NCI-H446 (cell line): ENCODE results near the gene ARID3A.

ENCODE experiments used
- DNase-seq, 2 experiments: peaks; one replicate each; lab custom pipeline; 2025; lab: John Stamatoyannopoulos, UW

Gene ARID3A

DNA sequence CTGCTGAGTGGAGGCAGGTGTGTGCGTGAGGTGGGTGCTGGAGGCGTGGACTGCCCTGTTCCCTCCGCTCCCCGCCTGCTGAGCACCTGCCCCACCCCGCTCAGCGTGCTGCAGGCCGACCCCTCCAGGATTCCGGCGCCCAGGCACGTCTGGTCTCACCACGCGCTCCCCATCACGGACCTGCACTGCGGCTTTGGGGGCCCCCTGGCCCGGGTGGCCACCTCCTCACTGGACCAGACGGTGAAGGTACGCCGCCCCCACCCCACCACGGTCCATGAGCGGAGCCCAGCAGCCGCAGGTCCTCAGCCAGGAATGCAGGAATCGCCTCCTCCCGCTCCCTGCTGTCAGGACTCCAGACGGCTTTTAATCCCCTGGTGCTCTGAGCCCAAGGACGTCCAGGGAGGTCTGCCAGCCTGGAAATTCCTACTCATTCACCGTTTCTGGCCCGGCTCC lies 64.3 kb downstream of the ARID3A start:
- no peak for DNase-seq

DNA sequence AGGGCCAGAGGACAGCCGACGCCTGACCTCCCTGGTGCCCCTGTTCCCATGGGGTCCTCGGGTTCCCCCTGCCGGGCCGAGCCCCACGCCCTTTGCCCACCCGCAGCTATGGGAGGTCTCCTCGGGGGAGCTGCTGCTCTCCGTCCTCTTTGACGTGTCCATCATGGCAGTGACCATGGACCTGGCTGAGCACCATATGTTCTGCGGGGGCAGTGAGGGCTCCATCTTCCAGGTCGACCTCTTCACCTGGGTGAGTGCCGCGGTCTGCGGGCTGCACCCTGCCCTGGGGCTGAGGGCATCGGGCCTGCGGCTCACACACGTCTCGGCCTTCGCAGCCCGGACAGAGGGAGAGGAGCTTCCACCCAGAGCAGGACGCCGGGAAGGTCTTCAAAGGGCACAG lies 64.9 kb downstream of the ARID3A start:
- DNase-seq = no peak

DNA sequence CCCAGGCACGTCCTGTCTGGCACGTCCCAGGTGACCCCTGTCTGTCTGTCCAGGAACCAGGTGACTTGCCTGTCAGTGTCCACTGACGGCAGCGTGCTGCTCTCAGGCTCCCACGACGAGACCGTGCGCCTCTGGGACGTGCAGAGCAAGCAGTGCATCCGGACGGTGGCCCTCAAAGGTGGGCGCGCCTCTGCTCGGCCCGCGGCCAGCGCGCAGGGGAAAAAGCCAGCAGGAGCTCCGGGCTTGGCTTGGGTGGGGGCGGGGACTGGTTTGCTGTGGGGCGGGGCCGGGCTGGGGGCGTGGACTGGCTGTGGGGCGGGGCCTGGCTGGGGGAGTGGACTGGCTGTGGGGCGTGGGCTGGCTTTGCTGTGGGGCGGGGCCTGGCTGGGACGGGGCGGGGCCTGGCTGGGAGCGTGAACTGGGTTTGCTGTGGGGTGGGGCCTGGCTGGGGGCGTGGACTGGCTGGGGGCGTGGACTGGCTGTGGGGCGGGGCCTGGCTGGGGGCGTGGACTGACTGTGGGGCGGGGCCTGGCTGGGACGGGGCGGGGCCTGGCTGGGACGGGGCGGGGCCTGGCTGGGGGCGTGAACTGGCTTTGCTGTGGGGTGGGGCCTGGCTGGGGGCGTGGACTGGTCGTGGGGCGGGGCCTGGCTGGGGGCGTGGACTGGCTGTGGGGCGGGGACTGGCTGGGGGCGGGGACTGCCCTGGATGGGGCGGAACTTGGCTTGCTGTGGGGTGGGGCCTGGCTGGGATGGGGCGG lies 65.5 kb downstream of the ARID3A start:
- DNase-seq = peak in 1 of 2 experiments; percentile 31

DNA sequence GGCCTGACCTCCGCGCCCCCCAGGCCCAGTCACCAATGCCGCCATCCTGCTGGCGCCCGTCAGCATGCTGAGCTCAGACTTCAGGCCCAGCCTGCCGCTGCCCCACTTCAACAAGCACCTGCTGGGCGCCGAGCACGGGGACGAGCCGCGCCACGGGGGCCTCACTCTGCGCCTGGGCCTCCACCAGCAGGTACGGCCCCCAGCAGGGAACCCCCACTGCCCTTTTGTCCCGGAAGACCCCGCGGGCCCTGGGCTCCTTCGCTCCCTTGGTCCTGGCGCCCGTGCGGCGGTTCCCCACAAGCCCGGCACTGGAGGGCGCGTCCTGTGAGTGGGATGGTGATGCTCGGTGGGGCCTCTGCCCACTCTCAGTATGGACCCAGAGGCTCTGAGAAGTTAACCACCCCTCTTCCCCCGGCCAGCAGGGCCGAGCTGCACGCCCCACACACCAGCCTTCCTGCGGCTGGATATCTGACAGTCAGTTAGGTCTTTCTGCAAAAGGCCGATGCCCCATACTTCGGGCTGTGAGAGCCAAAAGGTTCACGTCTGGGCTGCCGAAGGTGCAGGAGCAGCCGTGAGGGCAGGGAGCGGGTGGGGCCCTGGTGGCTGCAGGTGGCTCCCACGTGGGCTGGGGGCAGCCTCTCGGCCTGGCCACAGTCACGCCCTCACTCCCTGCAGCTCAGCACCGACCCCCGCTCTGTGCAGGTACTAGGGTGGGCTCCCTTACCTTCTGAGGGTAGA lies 66.3 kb downstream of the ARID3A start:
- no peak for DNase-seq

DNA sequence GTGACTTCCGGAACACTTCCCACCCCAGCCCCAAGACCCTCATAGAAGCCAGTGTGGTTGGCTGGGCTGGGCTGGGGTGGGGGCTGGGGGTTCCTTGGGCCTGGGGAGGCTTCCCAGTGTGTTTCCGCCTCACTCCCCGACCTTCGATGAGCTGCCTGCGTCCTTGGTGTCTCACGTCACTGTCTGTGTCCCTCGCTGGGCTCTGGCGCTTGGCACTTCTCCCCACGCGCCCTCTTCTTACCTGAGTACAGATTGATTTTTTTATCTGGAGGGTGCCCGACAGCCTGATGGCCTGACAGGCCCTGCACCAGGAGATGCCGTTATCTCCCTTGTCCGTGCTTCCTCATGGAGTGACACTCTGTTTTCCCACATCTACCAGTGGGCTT lies 66.8 kb downstream of the ARID3A start:
- no peak for DNase-seq

DNA sequence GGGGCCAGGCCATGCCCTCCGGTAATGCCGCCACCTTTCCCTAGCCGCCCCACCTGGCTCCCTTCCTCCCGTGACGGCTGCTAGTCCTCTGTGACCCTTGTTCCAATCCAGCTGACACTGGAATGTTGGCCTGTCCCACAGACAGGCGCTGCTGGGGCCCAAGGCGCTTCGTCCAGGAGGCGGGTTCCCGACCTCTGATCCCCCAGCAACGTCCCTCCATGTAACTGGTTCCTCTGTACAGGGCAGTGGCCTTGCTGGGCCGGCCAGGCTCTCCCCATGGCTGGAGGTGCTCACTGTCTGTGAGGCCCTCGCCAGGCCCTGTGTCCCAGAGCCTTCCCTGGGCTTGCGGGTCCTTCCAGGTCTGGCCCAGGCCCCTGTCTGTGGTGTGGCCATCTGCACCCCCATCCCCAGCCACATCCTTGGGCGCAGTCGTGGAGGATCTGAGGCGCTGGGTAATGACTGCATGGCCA lies 67.6 kb downstream of the ARID3A start:
- no peak for DNase-seq

DNA sequence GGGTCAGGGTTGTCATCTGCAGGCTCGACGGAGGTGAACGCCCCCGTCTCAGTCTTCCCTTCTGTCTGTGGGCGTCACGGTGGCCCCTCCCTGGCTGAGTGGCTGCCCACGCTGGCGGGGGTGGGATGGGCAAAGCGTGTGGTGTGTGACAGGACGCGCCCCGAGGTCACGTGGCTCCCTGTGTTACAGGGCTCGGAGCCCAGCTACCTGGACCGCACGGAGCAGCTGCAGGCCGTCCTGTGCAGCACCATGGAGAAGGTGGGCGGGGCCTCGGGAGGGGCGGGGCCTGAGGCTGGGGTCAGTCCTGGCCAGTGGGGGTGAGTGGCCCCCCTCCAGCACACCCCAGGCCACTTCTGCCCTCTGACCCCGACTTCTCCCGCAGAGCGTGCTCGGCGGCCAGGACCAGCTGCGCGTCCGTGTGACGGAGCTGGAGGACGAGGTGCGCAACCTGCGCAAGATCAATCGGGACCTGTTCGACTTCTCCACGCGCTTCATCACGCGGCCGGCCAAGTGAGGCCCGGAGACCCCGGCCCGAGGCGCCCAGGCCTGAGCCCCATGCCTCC lies 68.1 kb downstream of the ARID3A start:
- no peak for DNase-seq

DNA sequence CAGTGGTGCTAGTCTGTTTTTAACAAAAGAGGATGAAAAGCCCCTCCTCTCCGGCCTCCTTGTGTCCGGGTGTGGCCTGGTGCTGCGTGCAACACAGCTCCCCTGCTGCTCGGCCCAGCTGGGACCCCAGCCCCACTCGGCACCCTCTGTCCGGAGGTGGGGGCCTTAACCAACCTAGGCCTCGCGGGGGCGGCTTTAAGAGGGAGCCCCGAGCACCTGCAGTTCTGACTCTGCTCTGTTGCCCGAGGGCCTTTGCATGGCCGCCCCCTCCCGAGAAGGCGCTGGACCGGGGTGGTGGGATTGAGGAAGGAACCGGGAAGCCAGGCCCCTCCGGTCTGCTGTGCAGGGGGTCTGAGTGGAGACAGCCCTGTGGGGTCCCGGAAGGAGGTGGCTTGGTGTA lies 68.7 kb downstream of the ARID3A start:
- DNase-seq = no peak

DNA sequence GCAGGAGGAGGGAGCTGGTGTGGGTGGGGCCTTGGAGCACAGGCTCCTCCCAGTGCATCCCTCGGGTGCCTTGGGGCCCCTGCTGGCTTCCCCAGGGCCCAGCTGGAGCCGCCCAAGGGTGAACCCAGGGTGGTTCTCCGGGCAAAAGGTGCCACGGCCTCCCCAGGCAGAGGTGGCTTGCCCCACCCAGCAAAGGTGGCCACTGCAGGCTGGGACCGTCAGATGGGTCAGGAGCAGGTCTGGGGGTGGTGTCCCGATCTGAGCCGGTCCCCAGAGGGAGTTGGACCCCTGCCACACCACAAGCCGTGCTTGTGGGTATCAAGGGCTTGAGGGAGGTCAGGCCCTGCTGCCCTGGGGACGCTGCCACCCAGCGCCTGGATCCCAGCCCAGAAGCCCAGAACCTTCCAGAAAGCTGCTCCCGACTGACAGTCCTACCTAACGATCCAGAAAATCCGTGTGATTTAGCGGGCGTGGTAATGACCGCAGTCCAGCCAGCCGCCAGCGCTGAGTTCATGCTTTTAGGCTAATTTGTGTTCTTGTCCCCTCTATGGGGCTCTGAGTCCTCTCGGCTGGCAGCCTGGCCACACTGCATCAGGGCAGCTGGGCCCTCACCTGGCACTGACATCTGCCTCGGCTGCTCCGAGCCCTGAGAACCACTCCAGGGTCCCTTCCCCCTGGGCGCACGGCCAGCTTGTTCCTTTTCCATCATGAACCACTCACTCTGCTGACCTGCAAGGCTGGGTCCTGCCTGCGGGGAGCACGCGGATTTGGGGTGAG lies 69.4 kb downstream of the ARID3A start:
- peak in 1 of 2 experiments; percentile 23 for DNase-seq

DNA sequence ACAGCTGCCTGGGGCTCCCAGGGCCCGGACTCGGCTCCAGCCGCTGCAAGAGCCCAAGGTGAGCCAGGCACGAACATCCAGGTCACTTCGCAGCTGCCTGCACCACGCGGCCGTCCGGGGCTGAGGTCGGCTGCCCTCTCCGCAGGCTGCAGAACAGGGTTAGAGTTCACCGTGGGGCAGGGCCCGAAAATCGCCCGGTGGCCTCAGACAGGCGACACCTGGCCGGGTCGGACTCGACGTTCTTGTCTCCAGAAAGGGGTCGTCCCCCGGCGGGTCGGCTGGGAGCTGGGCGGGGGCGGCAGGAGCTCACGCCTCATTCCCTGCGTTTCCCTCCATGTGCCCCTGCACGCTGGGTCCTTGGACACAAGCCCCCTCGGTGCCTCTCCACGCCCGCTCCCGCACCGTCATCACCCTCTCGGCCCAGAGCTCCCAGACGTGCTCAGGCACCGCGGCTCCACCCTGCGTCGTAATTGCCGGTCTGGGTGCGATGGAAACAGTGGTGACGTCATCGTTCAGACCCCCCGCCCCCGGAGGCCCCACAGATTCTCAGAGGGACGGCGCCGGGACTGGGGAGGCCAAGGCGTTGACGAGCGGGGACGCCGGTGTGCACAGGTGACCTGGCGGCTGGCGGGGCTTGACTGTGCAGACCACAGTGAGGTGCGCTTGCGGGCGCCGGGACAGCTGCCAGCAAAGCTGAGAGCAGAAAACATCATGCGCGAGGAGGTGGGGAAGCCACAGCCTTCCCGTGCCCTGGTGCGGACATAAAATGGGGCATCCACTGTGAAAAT lies 70.4 kb downstream of the ARID3A start:
- DNase-seq = peak in 1 of 2 experiments; percentile 43

DNA sequence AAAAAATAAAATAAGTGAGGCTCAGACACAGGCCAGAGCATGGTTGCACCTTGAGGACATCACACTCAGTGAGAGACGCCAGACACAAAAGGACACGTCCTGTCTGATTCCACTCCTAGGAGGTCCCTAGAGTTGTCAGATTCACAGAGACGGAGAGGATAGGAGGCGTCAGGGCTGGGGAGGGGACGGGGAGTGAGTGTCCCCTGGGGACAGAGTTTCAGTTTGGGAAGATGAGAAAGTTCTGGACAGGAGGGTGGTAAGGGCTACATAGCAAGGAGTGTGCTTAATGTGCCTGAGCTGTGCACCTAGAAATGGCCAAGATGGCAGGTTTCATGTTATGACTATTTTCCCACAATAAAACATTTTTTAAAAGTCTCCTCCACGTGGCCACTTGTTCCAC lies 72.2 kb downstream of the ARID3A start:
- DNase-seq = no peak

DNA sequence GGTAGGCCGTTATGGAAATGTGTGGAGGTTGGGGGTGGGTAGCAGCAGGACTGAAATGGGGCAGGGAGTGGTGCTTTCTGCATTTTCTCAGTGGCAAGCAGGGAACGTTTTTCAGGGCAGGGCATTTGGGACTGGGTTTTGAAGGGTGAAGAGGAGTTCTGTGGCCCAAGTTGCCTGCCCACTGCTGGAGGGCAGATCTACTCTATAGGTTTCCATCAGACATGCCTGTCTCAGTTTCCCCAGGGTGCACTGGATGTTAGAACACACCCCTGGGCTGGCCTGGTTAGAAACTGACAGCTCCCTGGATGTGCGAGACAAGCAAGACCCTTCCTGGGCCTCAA lies 73.5 kb downstream of the ARID3A start:
- DNase-seq = no peak

DNA sequence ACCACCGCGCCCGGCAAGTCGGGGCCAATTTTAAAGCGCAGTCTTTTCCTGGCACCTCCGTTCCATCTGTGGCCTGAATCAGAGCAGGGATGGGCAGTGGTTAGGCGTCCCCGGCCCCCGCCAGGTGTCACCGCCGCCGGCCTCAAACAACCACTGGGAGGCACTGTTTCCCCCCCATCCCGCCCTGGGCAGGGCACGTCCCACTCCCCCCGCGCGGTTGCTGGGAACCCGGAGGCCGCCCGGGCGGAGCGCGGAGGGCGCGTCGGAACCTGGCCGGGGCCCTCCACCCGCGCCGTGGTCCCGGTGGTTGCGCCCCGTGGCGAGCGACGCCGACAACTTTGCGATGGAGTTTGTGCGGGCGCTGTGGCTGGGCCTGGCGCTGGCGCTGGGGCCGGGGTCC lies 74.3 kb downstream of the ARID3A start, which contains the start of gene GRIN3B:
TSS of gene GRIN3B (plus strand) at position 325 of the 400 bp plus-strand sequence. CDS start at position 344, 19 bp downstream.
- peak in 1 of 2 experiments; percentile 63 for DNase-seq

DNA sequence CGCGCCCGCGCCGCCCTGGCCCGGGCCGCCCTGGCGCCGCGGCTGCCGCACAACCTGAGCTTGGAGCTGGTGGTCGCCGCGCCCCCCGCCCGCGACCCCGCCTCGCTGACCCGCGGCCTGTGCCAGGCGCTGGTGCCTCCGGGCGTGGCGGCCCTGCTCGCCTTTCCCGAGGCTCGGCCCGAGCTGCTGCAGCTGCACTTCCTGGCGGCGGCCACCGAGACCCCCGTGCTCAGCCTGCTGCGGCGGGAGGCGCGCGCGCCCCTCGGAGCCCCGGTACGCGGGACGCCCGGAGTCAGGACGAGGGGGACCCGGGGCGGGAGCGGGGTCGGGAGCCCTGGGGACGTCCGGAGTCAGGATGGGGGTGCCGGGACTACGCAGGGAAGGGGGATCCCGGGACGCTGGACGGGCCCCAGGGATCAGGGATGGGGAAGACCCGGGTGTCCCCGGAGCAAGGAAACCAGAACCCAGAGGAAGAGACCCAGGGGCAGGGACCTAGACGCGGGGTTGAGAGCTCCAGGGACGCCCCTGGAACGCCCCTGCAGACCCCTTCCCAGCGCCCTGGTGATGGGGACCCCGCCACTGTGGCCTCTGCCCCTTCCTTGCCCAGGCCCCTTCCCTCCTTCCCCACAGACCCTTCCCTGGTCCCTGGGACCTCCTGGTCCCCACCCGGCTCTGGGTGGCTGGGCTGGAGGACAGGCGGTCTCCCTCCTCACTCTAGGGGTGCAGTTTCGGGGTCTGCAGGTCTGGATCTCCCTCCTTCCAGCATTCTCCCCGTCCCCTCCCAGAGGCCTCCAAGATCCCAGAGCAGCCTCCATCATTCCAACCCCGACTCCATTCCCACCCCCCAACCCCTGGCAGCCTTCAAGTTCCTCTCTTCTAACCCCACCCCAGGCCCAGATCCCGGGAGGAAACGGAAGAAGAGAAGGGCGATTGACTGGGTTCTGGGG lies 75.0 kb downstream of the ARID3A start:
- no peak for DNase-seq

DNA sequence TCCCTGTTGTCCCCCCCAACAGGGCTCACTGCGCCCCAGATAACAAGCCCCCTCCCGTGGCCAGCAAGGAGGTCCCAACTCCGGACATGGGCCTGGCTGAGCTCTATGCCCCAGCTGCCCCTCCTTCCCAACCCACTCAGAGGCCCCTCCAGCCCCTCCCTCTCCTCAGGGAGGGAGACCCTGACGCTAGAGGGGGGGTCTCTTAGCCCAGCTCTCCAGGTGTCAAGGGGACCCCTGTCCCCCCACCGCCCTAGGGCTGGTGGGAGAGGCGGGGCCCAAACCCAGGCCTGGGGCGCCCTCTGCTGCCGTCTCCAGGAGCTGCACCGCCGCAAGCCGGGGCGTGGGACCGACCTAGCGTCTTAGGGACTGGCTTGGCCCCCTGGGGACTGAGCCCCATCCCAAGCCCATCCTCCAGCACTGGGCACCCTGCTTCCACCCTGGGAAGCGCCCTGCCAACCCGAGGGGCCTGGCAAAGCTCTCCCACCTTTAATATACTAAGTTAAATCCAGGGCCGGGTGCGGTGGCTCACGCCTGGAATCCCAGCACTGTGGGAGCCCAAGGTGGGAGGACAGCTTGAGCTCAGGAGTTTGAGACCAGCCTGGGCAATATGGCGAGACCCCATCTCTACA lies 75.8 kb downstream of the ARID3A start:
- DNase-seq = peak in 1 of 2 experiments; percentile 56

DNA sequence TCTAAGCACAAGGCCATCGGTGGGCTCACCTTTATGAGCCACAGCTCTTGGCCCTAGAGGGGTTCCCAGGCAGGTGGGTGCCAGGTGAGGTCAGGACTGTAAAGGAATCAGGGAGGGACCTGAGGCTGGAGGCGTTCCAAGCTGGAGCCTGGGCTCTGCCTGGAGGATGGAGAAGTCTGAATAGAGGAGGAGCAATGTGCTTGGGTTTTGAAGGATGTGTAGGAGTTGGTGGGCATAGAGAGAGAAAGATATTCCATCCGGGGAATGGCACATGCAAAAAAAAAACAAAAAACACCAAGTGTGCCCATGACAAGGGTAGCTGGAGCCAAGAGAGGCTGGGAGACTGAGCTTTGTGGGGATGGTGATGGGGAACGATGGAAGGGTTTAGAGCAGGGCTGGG lies 76.8 kb downstream of the ARID3A start:
- DNase-seq = no peak

DNA sequence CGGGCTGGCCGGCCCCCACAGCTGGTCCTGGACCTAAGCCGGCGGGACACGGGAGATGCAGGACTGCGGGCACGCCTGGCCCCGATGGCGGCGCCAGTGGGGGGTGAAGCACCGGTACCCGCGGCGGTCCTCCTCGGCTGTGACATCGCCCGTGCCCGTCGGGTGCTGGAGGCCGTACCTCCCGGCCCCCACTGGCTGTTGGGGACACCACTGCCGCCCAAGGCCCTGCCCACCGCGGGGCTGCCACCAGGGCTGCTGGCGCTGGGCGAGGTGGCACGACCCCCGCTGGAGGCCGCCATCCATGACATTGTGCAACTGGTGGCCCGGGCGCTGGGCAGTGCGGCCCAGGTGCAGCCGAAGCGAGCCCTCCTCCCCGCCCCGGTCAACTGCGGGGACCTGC lies 77.4 kb downstream of the ARID3A start:
- DNase-seq = no peak

DNA sequence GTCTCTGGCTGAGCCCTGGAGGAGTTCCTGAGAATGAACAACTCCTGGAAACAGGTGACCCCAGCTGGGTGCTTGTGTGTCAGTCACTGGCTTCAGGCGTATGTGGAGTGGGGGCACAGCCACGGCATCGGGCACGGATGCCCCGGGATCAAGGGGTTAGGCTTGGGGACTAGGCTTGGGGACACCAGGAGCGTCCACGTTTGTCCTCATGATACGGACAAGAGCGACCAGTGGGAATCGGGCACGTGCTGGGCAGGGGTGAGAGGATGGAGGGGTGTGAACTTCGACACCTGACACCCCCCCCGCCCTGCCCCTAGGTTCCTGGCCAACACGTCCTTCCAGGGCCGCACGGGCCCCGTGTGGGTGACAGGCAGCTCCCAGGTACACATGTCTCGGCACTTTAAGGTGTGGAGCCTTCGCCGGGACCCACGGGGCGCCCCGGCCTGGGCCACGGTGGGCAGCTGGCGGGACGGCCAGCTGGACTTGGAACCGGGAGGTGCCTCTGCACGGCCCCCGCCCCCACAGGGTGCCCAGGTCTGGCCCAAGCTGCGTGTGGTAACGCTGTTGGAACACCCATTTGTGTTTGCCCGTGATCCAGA lies 78.5 kb downstream of the ARID3A start:
- no peak for DNase-seq
